Measurements from ENCODE around the gene B3GNT8. TPM values are rescaled to one million over a fixed set of nuclear protein-coding genes. Genes with fewer than 3 reads are reported as not detected.

Gene B3GNT8
- total and polyA plus RNA-seq, 2 donors from 2014 or later: 4.4 to 6.5 TPM

- no peak overlapping the region for H3K4me3 ChIP-seq (ENCODE audit: low read length in 3 of 3)
- H3K27me3 ChIP-seq (ENCODE audit: control insufficient read depth, insufficient read depth, low read length): no peaks in the 10 kb centered on the region
- peaks cover 0 to 3% (median 0%) of the 10 kb centered on the region in 3 donors for H3K36me3 ChIP-seq (ENCODE audit: control insufficient read depth in 2 of 3, insufficient read depth in 3 of 3, low read length in 3 of 3)
- no peaks in the 10 kb centered on the region for H3K9me3 ChIP-seq (ENCODE audit: control insufficient read depth in 2 of 3, insufficient read depth in 1 of 3, low read length in 3 of 3)
- TF ChIP-seq CTCF (IDR thresholded peaks at IDR 0.05; ENCODE audit: borderline replicate concordance, extremely low read depth, insufficient read depth): no peak
- H3K9ac ChIP-seq (ENCODE audit: low read length in 3 of 3): no peak overlapping the region
- H3K27ac ChIP-seq (ENCODE audit: low read depth in 2 of 2, low read length in 2 of 2): no peak overlapping the region
- intact Hi-C loops (cut with DNase I): no loop called here
- DNase-seq (no peak), FAIRE-seq (no peak)
- H3K4me1 ChIP-seq (ENCODE audit: control insufficient read depth in 2 of 3, insufficient read depth in 2 of 3, low read depth in 1 of 3, low read length in 3 of 3): peaks cover 0 to 25% (median 7%) of the 10 kb centered on the region in 3 donors
Measured at GRCh38 chr19:41399525-41399924, 27.6 kb downstream of the B3GNT8 start.

- H3K36me3 ChIP-seq (ENCODE audit: control insufficient read depth in 2 of 3, insufficient read depth in 3 of 3, low read length in 3 of 3): peaks cover 0 to 3% (median 0%) of the 10 kb centered on the region in 3 donors
- DNase-seq: no peak
- peak overlapping the region in 1 of 3 donors; percentile 22 for H3K9ac ChIP-seq (ENCODE audit: low read length in 3 of 3)
- peaks cover 0 to 25% (median 7%) of the 10 kb centered on the region in 3 donors for H3K4me1 ChIP-seq (ENCODE audit: control insufficient read depth in 2 of 3, insufficient read depth in 2 of 3, low read depth in 1 of 3, low read length in 3 of 3)
- peak overlapping the region in 1 of 3 donors; percentile 100 for H3K4me3 ChIP-seq (ENCODE audit: low read length in 3 of 3)
- no peak for FAIRE-seq
- no peaks in the 10 kb centered on the region for H3K9me3 ChIP-seq (ENCODE audit: control insufficient read depth in 2 of 3, insufficient read depth in 1 of 3, low read length in 3 of 3)
- intact Hi-C loops (cut with DNase I): no loop called here
- no peak overlapping the region for H3K27ac ChIP-seq (ENCODE audit: low read depth in 2 of 2, low read length in 2 of 2)
- TF ChIP-seq CTCF (IDR thresholded peaks at IDR 0.05; ENCODE audit: borderline replicate concordance, extremely low read depth, insufficient read depth): no peak
- H3K27me3 ChIP-seq (ENCODE audit: control insufficient read depth, insufficient read depth, low read length): no peaks in the 10 kb centered on the region
Measured at GRCh38 chr19:41399091-41399490, 28.1 kb downstream of the B3GNT8 start.

- Histone ChIP-seq H3K9ac (ENCODE audit: low read length in 3 of 3) (peak overlapping the region; percentile 92 to 94 (median 93)), H3K27me3 (ENCODE audit: control insufficient read depth, insufficient read depth, low read length) (no peaks in the 10 kb centered on the region), H3K4me3 (ENCODE audit: low read length in 3 of 3) (peak overlapping the region; percentile 92 to 100 (median 95)), H3K9me3 (ENCODE audit: control insufficient read depth in 2 of 3, insufficient read depth in 1 of 3, low read length in 3 of 3) (no peaks in the 10 kb centered on the region), H3K4me1 (ENCODE audit: control insufficient read depth in 2 of 3, insufficient read depth in 2 of 3, low read depth in 1 of 3, low read length in 3 of 3) (peaks cover 0 to 24% (median 7%) of the 10 kb centered on the region in 3 donors), H3K27ac (ENCODE audit: low read depth in 2 of 2, low read length in 2 of 2) (no peak overlapping the region), H3K36me3 (ENCODE audit: control insufficient read depth in 2 of 3, insufficient read depth in 3 of 3, low read length in 3 of 3) (peaks cover 0 to 3% (median 0%) of the 10 kb centered on the region in 3 donors)
- no peak for DNase-seq
- TF ChIP-seq CTCF (IDR thresholded peaks at IDR 0.05; ENCODE audit: borderline replicate concordance, extremely low read depth, insufficient read depth): no peak
- intact Hi-C loops (cut with DNase I): no loop called here
- no peak for FAIRE-seq
Measured at GRCh38 chr19:41398598-41398997, 28.6 kb downstream of the B3GNT8 start.

- no peak for TF ChIP-seq CTCF (IDR thresholded peaks at IDR 0.05; ENCODE audit: borderline replicate concordance, extremely low read depth, insufficient read depth)
- intact Hi-C loops (cut with DNase I): no loop called here
- Histone ChIP-seq H3K4me3 (ENCODE audit: low read length in 3 of 3) (peak overlapping the region; percentile 92 to 100 (median 95)), H3K27me3 (ENCODE audit: control insufficient read depth, insufficient read depth, low read length) (no peaks in the 10 kb centered on the region), H3K4me1 (ENCODE audit: control insufficient read depth in 2 of 3, insufficient read depth in 2 of 3, low read depth in 1 of 3, low read length in 3 of 3) (peaks cover 0 to 19% (median 7%) of the 10 kb centered on the region in 3 donors), H3K36me3 (ENCODE audit: control insufficient read depth in 2 of 3, insufficient read depth in 3 of 3, low read length in 3 of 3) (peaks cover 0 to 3% (median 0%) of the 10 kb centered on the region in 3 donors), H3K9me3 (ENCODE audit: control insufficient read depth in 2 of 3, insufficient read depth in 1 of 3, low read length in 3 of 3) (no peaks in the 10 kb centered on the region), H3K9ac (ENCODE audit: low read length in 3 of 3) (peak overlapping the region; percentile 92 to 94 (median 93)), H3K27ac (ENCODE audit: low read depth in 2 of 2, low read length in 2 of 2) (peak overlapping the region in 1 of 2 donors; percentile 91)
- FAIRE-seq (no peak), DNase-seq (no peak)
Measured at GRCh38 chr19:41398050-41398418, 29.1 kb downstream of the B3GNT8 start.
